ENCODE measurements around the gene SETD2.
A peak's percentile ranks its signal among the peaks of the same experiment; 100 is the strongest.
"Not testable (repeated sequence)": the region's sequence is repeated elsewhere in the genome, so short reads cannot be mapped to it uniquely, and the experiment has no call there.

SETD2 gene

GRCh38 chr3:47098910-47099309, 65.0 kb downstream of the SETD2 start:
- no peak for DNase-seq

GRCh38 chr3:47097864-47098263, 66.0 kb downstream of the SETD2 start:
- no peak for DNase-seq

DNA sequence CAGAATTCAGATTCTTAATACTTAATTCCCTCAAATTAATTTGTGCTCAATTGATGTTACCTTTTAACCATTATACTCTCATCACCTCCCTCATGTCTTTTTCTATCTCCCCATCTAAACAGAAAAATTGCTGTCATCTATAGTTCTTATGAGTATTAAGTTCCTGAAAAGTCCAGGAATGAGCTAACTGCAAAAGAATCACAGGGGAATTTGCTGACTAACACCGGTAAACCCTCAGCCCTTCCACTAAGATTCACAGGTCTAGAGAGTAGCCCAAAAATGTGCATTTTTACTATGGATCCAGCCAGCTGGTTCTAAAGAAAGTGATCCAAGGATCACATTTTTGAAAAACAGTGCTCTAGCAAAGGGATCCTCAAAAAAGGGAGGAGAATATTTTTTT, 67.0 kb downstream of the SETD2 start:
- no peak for DNase-seq

DNA sequence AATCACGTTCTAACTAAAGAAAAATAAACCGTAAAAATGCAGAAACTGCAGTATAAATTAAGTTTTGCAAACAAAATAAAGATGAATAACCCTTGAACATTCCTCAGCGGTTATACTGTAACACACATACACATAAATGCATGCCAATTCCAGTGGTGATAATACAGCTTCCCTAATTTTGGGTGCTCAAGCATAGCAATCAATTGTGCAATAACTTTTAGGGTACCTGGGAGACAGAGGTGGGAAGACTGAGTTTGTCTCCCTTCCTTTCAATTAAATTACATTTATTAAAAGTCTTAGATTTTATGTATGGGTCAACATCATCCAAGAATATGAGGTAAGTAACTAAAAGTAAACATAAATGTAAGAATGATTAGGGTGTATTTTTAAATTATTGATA, 71.8 kb downstream of the SETD2 start:
- DNase-seq, result no peak

GRCh38 chr3:47089630-47090029, 74.3 kb downstream of the SETD2 start:
- DNase-seq, result no peak

DNA sequence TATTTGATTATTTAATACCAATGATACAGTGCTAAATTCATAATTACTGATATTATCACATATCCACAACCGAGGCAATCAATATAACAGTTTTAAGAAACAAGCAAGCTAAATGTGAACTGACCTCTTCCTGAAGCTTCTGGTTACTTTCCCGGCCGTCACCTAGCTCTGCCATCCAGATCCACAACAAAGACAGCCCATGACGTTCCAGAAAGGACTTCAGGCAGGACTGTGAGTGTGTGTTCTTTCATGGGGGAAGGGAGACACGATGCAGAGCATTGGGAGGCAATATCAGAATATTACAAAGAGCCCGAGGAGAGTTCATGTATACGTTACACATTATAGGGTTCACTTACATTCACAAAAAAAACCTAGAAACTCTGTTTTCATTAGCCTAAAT, 77.8 kb downstream of the SETD2 start:
- DNase-seq, result no peak

GRCh38 chr3:47083786-47084185, 80.1 kb downstream of the SETD2 start:
- DNase-seq, result no peak

GRCh38 chr3:47082519-47082918, 81.4 kb downstream of the SETD2 start:
- DNase-seq, result no peak

GRCh38 chr3:47079432-47079831, 84.5 kb downstream of the SETD2 start:
- no peak for DNase-seq

- DNase-seq, result no peak
Observed at GRCh38 chr3:47073685-47074084, 90.2 kb downstream of the SETD2 start.

- no peak for DNase-seq
Observed at GRCh38 chr3:47070770-47071169, 93.1 kb downstream of the SETD2 start.

GRCh38 chr3:47066259-47066658, 97.7 kb downstream of the SETD2 start:
- not testable (repeated sequence) for DNase-seq

GRCh38 chr3:47065681-47066080, 98.2 kb downstream of the SETD2 start:
- no peak for DNase-seq

DNA sequence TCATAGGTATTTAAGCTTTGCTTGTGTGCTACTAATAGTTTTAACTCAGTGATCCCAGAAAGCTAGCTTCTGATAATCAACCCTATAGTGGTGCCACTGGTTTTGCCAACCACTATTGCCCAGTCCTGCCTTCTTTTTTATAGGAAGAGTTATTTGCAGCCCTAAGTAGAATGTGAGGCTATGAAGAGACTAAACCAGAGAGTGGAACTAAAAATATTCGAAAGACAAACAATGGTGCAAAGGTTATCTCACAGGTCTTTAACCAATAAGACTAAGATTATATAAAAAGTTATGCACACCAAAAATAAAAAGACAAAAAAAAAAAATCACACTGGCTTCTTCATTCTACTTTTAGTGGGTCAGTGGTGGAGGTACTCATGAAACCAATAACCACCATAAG, 98.9 kb downstream of the SETD2 start:
- DNase-seq, result no peak

GRCh38 chr3:47057212-47057671, 106.7 kb downstream of the SETD2 start:
- DNase-seq, result peak; percentile 64 to 65

- no peak for DNase-seq
Observed at GRCh38 chr3:47056705-47057104, 107.2 kb downstream of the SETD2 start.

- no peak for DNase-seq
Observed at GRCh38 chr3:47054412-47054811, 109.5 kb downstream of the SETD2 start.

DNA sequence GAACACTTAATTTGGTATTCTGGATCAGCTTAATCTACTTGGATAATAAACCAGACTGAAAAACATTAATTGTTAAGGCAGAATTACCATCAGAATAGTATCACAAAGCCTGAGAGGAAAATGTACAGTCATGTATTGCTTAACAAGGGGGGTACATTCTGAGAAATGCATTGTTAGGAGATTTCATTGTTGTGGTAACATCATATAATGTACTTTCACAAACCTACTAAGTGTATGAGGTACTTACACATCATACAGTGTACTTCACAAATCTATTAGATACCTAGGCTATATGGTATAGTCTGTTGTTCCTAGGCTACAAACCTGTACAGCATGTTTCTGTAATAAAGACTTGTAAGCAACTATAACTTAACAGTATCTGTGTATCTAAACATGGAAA, 116.2 kb downstream of the SETD2 start:
- no peak for DNase-seq

DNA sequence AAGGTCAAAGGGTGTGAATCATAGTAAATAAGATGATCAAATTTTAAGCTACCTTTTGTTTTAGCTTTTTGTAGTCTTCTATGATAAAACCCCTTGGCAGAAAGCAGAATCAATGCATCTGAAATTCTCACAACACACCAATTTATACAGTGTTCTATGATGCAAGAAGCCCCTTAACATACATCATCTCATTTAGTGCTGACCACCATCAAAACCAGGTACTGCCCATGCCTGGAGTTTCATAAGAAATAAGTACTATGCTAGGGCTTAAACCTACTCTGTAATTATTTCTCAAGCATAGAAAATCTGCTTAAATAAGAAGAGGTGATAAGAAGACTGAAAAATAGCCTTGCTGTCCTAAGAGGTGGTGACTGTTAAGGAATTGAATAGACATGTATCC, 116.8 kb downstream of the SETD2 start:
- no peak for DNase-seq

DNA sequence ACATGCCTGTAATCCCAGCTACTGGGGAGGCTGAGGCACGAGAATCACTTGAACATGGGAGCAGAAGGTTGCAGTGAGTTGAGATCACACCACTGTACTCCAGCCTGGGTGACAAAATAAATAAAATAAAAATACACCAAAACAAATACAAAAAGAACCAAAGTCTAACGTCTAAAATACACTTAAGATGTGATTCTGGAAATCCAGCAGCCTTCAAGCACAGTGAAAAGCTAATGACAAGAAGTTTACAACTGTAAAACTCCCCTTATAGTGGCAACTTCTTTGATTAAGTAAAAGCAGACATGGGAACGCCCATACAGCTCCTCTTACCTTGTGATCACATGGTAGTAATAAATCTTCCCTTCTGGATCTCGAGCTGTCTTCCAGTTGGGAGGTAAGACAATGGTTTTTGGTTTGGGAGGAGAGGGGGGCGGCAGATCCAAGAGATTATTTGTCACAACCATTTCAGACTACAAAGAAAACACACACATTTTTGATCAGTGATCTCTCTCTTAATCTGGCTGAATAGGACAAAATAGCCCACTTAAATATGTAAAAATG, 121.6 kb downstream of the SETD2 start:
- DNase-seq, result no peak

GRCh38 chr3:47041114-47041513, 122.8 kb downstream of the SETD2 start:
- DNase-seq, result no peak

- not testable (repeated sequence) for DNase-seq
Observed at GRCh38 chr3:47037302-47037701, 126.6 kb downstream of the SETD2 start.

GRCh38 chr3:47036145-47036544, 127.8 kb downstream of the SETD2 start:
- DNase-seq, result no peak

DNA sequence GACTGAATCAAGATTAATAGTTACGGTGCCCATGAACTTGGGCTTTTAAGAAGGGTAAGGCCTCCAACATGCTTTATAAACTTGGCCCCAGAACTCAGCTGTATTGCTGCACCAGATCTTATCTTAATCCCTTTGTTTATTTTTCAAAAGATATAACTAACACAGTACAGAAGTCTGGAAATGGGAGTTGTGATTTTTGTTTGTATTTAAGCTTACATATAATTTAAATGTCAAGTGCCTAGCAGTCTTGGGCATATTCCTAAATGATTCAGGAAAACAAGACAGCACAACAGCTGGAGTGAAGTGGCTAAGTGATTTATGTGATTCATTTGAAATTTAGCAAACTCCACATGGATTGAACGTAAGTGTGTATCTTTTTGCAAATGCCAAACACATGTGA, 128.3 kb downstream of the SETD2 start:
- DNase-seq, result no peak

GRCh38 chr3:47034868-47035489, 128.9 kb downstream of the SETD2 start:
- DNase-seq, result no peak

All from activated CD4-positive, alpha-beta T cell treated with anti-CD3 and anti-CD28 coated beads for 4 hours (primary cell).